Astrocyte (in vitro differentiated cells and primary cell): ENCODE measurements around the gene XIRP1. TPM values are rescaled to one million over a fixed set of nuclear protein-coding genes. Genes with fewer than 3 reads are reported as not detected.

Experiments used
- DNase-seq: peaks from one replicate; pipeline ENCODE4 v3.0.0-alpha.2; 2010; ENCODE audit warnings: low read depth
- FAIRE-seq: peaks from 2 replicates; lab custom pipeline; 2011; peaks lifted over from hg19 to GRCh38; lab: Jason Lieb, UNC
- H2AFZ ChIP-seq: 2 replicates; pipeline ENCODE4 v1.6.0; 2012; ENCODE audit warnings: low read depth, low read length, inconsistent platforms
- H3K27ac ChIP-seq: 2 replicates; pipeline ENCODE4 v1.5.1; 2011; ENCODE audit warnings: low read depth, low read length, inconsistent platforms
- H3K27me3 ChIP-seq: 2 replicates; pipeline ENCODE4 v1.6.0; 2011; ENCODE audit warnings: low read length, inconsistent platforms; ENCODE audit not compliant: insufficient read depth
- H3K36me3 ChIP-seq: 2 replicates; pipeline ENCODE4 v1.5.1; 2011; ENCODE audit warnings: low read length, inconsistent platforms; ENCODE audit not compliant: insufficient read depth
- H3K4me1 ChIP-seq: 2 replicates; pipeline ENCODE4 v1.5.1; 2011; ENCODE audit warnings: low read length, inconsistent platforms; ENCODE audit not compliant: insufficient read depth
- H3K4me2 ChIP-seq: 2 replicates; pipeline ENCODE4 v1.6.0; 2012; ENCODE audit warnings: low read length, inconsistent platforms
- H3K4me3 ChIP-seq: 2 replicates; pipeline ENCODE4 v1.5.1; 2011; ENCODE audit warnings: low read depth, mild to moderate bottlenecking, low read length, inconsistent platforms; ENCODE audit not compliant: insufficient read depth
- H3K79me2 ChIP-seq: 2 replicates; pipeline ENCODE4 v1.6.0; 2012; ENCODE audit warnings: mild to moderate bottlenecking, low read length, inconsistent platforms; ENCODE audit not compliant: insufficient read depth
- H3K9ac ChIP-seq: 2 replicates; pipeline ENCODE4 v1.6.0; 2012; ENCODE audit warnings: mild to moderate bottlenecking, low read length, inconsistent platforms
- H3K9me3 ChIP-seq: 2 replicates; pipeline ENCODE4 v1.5.1; 2012; ENCODE audit warnings: low read depth, mild to moderate bottlenecking, low read length, inconsistent platforms; ENCODE audit not compliant: insufficient read depth
- H4K20me1 ChIP-seq: 2 replicates; pipeline ENCODE4 v1.6.0; 2012; ENCODE audit warnings: low read length, inconsistent platforms; ENCODE audit not compliant: insufficient read depth
- H3K27ac Mint-ChIP-seq: one replicate; pipeline ENCODE4 v1.8.0; 2021; ENCODE audit warnings: mild to moderate bottlenecking, mixed read lengths; ENCODE audit not compliant: unreplicated experiment
- H3K27me3 Mint-ChIP-seq: one replicate; pipeline ENCODE4 v1.8.0; 2021; ENCODE audit warnings: low read depth, mixed read lengths; ENCODE audit not compliant: unreplicated experiment
- H3K36me3 Mint-ChIP-seq: one replicate; pipeline ENCODE4 v1.8.0; 2021; ENCODE audit warnings: low read depth, mixed read lengths; ENCODE audit not compliant: unreplicated experiment
- H3K4me1 Mint-ChIP-seq: one replicate; pipeline ENCODE4 v1.8.0; 2021; ENCODE audit warnings: low read depth, mixed read lengths; ENCODE audit not compliant: unreplicated experiment
- H3K4me3 Mint-ChIP-seq: one replicate; pipeline ENCODE4 v1.8.0; 2021; ENCODE audit warnings: mild to moderate bottlenecking, moderate library complexity, mixed read lengths; ENCODE audit not compliant: unreplicated experiment
- H3K9me3 Mint-ChIP-seq: one replicate; pipeline ENCODE4 v1.8.0; 2021; ENCODE audit warnings: mild to moderate bottlenecking, mixed read lengths; ENCODE audit not compliant: unreplicated experiment
- EZH2 ChIP-seq: IDR thresholded peaks from 2 replicates; pipeline ENCODE4 v1.6.1; 2012; ENCODE audit warnings: mild to moderate bottlenecking, low read length, inconsistent platforms; ENCODE audit not compliant: insufficient read depth
- total RNA-seq: library from RNA; stranded (reverse); gene quantifications from 2 replicates; pipeline ENCODE4 v1.2.1, GENCODE V29; 2021
- TF ChIP-seq, protein P1 (sequence below): IDR thresholded peaks from 2 replicates; pipeline ENCODE4 v1.5.1; 2011; ENCODE audit warnings: low read depth, mild to moderate bottlenecking, inconsistent platforms, low read length, moderate library complexity; ENCODE audit not compliant: insufficient read depth

XIRP1 gene
- total RNA-seq, 1 donor from 2014 or later = 1.1 TPM

DNA sequence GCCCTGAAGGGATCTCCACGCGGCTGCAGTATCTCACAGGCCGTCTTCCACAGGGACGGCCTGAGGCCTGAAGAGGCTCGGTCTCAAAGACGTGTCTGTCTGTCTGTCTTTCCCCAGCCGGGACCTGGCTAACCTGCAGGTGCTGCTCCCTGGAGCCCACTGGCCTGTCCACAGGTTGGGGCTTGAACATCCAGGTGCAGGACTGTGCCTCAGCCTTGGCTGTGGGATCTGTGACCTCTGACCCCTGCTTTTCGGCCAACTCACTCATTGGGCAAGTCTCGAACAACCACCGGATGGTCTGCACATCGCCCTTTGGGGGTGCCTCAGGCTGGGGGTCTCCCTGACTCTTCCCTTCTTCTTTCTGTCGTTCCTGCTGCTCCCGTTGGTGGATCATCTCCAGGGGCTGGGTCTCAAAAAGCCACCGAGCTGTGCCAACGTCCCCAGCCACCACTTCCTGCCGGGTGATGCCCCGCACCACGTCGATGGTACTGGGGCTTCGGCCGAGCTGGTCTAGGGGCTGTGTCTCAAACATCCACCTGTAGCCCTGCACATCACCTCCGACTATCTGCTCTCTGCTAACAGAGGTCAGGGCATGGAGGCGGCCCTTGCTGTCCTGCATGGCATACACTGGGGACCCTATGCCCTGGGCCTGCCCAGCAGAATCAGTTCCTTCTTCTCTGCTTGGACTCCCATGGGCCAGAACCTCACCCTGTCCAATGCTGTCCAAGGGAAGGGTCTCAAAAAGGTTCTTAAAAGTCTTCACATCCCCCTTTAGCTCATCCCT is 4.8 kb downstream of the XIRP1 start:
- H3K9me3 Mint-ChIP-seq = peaks cover 3% of the 10 kb centered on the region
- peaks cover 15% of the 10 kb centered on the region for H3K27me3 Mint-ChIP-seq
- H3K4me3 ChIP-seq = no peak overlapping the region
- H3K27ac ChIP-seq = no peak overlapping the region
- H3K27ac Mint-ChIP-seq = no peak overlapping the region
- DNase-seq (no peak), FAIRE-seq (no peak)
- no peak overlapping the region for H3K4me3 Mint-ChIP-seq
- H3K4me2 ChIP-seq = no peak overlapping the region
- no peaks in the 10 kb centered on the region for H3K9me3 ChIP-seq
- TF ChIP-seq, protein P1, sequence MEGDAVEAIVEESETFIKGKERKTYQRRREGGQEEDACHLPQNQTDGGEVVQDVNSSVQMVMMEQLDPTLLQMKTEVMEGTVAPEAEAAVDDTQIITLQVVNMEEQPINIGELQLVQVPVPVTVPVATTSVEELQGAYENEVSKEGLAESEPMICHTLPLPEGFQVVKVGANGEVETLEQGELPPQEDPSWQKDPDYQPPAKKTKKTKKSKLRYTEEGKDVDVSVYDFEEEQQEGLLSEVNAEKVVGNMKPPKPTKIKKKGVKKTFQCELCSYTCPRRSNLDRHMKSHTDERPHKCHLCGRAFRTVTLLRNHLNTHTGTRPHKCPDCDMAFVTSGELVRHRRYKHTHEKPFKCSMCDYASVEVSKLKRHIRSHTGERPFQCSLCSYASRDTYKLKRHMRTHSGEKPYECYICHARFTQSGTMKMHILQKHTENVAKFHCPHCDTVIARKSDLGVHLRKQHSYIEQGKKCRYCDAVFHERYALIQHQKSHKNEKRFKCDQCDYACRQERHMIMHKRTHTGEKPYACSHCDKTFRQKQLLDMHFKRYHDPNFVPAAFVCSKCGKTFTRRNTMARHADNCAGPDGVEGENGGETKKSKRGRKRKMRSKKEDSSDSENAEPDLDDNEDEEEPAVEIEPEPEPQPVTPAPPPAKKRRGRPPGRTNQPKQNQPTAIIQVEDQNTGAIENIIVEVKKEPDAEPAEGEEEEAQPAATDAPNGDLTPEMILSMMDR = no peak
- TF ChIP-seq EZH2 = no peak
- H3K27me3 ChIP-seq = no peaks in the 10 kb centered on the region
- no peaks in the 10 kb centered on the region for H3K36me3 Mint-ChIP-seq
- H3K9ac ChIP-seq = no peak overlapping the region
- no peaks in the 10 kb centered on the region for H4K20me1 ChIP-seq
- no peaks in the 10 kb centered on the region for H3K36me3 ChIP-seq
- H2AFZ ChIP-seq = no peak overlapping the region
- no peaks in the 10 kb centered on the region for H3K79me2 ChIP-seq
- H3K4me1 ChIP-seq = peaks cover under 1% of the 10 kb centered on the region
- H3K4me1 Mint-ChIP-seq = peaks cover 16% of the 10 kb centered on the region

DNA sequence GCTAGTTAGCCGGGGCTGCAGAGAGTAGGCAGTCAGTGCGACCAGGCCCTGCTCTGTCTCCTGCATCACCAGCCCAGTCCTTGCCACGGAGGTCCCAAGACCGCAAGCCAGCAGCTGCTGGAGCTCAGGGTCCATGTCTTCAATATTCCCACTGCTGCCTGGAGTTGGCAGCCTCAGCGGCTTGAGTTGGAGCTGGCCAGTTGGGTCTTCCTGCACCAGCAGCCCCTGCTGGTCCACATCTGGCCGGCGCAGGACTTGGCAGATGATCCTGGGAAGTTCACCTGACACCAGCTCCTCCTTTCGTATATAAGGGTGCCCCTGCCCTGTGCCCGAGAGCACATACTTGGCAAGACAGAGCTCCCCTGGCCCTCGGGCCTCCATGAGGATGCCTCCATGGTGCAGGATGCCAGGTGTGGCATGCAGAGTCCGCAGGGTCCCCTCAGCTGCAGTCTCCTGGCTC is 5.7 kb downstream of the XIRP1 start:
- TF ChIP-seq, protein P1 = no peak
- TF ChIP-seq EZH2 = no peak
- Mint-ChIP-seq H3K36me3 (no peaks in the 10 kb centered on the region), H3K27me3 (peaks cover 15% of the 10 kb centered on the region), H3K4me1 (peaks cover 8% of the 10 kb centered on the region), H3K9me3 (peaks cover 3% of the 10 kb centered on the region), H3K4me3 (no peak overlapping the region), H3K27ac (no peak overlapping the region)
- FAIRE-seq = no peak
- H3K79me2 ChIP-seq = no peaks in the 10 kb centered on the region
- H3K4me1 ChIP-seq = no peaks in the 10 kb centered on the region
- H3K27me3 ChIP-seq = no peaks in the 10 kb centered on the region
- no peaks in the 10 kb centered on the region for H3K36me3 ChIP-seq
- H3K9me3 ChIP-seq = no peaks in the 10 kb centered on the region
- no peaks in the 10 kb centered on the region for H4K20me1 ChIP-seq
- H2AFZ ChIP-seq = no peak overlapping the region
- DNase-seq = no peak
- no peak overlapping the region for H3K9ac ChIP-seq
- no peak overlapping the region for H3K4me2 ChIP-seq
- H3K4me3 ChIP-seq = no peak overlapping the region
- no peak overlapping the region for H3K27ac ChIP-seq
